Measurements from ENCODE around the gene ITGAE.

DNA sequence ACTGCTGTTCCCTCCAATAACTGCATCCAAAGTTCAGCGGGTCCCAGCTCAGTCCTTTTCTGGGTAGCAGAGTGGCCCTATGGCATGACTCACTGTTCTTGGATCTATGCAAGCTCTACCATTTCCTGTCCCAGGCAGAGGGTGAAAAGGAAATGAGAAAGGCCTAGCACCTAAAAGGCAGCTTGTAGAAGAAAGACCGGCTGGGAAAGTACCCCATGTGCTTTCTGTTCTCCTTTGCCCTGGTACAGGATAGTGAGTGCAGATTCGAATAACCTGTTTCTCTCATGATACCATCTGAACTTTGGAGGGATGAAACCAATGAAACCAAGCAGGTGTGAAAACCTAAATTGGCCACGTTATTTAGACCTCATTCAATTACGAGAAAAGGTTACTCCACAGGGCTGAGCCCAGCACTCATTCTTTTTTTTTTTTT lies 90.0 kb downstream of the ITGAE start:
- TF ChIP-seq YY1 (IDR thresholded peaks at IDR 0.05; ENCODE audit: low read depth) (no peak), RAD21 (IDR thresholded peaks at IDR 0.05; ENCODE audit: low read depth) (no peak), TEAD4 (IDR thresholded peaks at IDR 0.05) (no peak), FOXM1 (IDR thresholded peaks at IDR 0.05; ENCODE audit: borderline replicate concordance, low read depth) (no peak), CEBPB (IDR thresholded peaks at IDR 0.05) (no peak), EP300 (IDR thresholded peaks at IDR 0.05; ENCODE audit: borderline replicate concordance) (no peak), TCF12 (IDR thresholded peaks at IDR 0.05; ENCODE audit: low read depth) (no peak), TAF1 (IDR thresholded peaks at IDR 0.05; ENCODE audit: low read depth) (no peak), EGR1 (IDR thresholded peaks at IDR 0.05) (no peak), ZBTB7A (IDR thresholded peaks at IDR 0.05; ENCODE audit: low read depth) (no peak), NFIC (IDR thresholded peaks at IDR 0.05) (no peak), CREB1 (IDR thresholded peaks at IDR 0.05; ENCODE audit: low read depth) (no peak)
- TF ChIP-seq, protein P1, sequence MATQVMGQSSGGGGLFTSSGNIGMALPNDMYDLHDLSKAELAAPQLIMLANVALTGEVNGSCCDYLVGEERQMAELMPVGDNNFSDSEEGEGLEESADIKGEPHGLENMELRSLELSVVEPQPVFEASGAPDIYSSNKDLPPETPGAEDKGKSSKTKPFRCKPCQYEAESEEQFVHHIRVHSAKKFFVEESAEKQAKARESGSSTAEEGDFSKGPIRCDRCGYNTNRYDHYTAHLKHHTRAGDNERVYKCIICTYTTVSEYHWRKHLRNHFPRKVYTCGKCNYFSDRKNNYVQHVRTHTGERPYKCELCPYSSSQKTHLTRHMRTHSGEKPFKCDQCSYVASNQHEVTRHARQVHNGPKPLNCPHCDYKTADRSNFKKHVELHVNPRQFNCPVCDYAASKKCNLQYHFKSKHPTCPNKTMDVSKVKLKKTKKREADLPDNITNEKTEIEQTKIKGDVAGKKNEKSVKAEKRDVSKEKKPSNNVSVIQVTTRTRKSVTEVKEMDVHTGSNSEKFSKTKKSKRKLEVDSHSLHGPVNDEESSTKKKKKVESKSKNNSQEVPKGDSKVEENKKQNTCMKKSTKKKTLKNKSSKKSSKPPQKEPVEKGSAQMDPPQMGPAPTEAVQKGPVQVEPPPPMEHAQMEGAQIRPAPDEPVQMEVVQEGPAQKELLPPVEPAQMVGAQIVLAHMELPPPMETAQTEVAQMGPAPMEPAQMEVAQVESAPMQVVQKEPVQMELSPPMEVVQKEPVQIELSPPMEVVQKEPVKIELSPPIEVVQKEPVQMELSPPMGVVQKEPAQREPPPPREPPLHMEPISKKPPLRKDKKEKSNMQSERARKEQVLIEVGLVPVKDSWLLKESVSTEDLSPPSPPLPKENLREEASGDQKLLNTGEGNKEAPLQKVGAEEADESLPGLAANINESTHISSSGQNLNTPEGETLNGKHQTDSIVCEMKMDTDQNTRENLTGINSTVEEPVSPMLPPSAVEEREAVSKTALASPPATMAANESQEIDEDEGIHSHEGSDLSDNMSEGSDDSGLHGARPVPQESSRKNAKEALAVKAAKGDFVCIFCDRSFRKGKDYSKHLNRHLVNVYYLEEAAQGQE (IDR thresholded peaks at IDR 0.05; ENCODE audit: low read depth) = no peak
- TF ChIP-seq, protein P2, sequence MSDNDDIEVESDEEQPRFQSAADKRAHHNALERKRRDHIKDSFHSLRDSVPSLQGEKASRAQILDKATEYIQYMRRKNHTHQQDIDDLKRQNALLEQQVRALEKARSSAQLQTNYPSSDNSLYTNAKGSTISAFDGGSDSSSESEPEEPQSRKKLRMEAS (IDR thresholded peaks at IDR 0.05) = no peak

All from Ishikawa (cell line).